GM13976 (cell line): ENCODE data around the gene HIRA.

Source experiments
- DNase-seq: peaks from one replicate; pipeline ENCODE4 v3.0.0; 2012; ENCODE audit warnings: low spot score
- in situ Hi-C: fragments of 300-500 bp; cut with MboI; formaldehyde crosslinking; loops from one replicate; pipeline ENCODE4 v1.12.0; 2022; ENCODE audit warnings: low sequenced_read_pairs, mixed read lengths, inconsistent platforms; ENCODE audit not compliant: unreplicated experiment
- TF ChIP-seq, protein P1 (sequence below): IDR thresholded peaks from 2 replicates; pipeline ENCODE4 v1.5.1; 2012; ENCODE audit warnings: borderline replicate concordance, mild to moderate bottlenecking; ENCODE audit not compliant: insufficient read depth; ENCODE audit errors: extremely low read depth, missing control alignments, control extremely low read depth

Gene HIRA

GRCh38 chr22:19376971-19377370, 54.6 kb downstream of the HIRA start:
- in situ Hi-C loops, result loop anchor here (25.0 kb wide), 2 partner anchors 90 to 390 kb away; partner anchors contain the start of gene CLTCL1
- TF ChIP-seq, protein P1, sequence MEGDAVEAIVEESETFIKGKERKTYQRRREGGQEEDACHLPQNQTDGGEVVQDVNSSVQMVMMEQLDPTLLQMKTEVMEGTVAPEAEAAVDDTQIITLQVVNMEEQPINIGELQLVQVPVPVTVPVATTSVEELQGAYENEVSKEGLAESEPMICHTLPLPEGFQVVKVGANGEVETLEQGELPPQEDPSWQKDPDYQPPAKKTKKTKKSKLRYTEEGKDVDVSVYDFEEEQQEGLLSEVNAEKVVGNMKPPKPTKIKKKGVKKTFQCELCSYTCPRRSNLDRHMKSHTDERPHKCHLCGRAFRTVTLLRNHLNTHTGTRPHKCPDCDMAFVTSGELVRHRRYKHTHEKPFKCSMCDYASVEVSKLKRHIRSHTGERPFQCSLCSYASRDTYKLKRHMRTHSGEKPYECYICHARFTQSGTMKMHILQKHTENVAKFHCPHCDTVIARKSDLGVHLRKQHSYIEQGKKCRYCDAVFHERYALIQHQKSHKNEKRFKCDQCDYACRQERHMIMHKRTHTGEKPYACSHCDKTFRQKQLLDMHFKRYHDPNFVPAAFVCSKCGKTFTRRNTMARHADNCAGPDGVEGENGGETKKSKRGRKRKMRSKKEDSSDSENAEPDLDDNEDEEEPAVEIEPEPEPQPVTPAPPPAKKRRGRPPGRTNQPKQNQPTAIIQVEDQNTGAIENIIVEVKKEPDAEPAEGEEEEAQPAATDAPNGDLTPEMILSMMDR, result no peak
- DNase-seq, result no peak

DNA sequence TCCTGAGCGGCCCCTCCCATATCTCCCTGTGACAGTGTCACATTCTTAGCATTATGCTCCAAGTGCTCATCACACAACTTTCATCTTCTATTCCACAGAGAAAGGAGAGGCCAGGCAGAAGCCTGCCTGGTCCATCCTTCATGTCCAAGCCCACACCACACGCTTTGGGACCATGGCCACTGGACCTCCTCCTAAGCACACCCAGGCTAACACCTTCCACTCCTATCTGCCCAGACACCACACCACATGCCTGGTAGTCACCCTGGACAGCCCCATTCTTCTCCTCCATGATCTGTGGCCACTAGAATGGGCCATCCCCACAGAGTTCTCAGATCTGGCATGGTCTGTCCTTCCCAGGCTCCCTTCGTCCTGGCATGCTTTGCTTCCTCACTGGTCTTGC, 55.3 kb downstream of the HIRA start:
- in situ Hi-C loops, result loop anchor here (25.0 kb wide), 2 partner anchors 89 to 389 kb away; partner anchors contain the start of gene CLTCL1
- DNase-seq, result no peak
- TF ChIP-seq, protein P1, result no peak

- TF ChIP-seq, protein P1, result no peak
- in situ Hi-C loops, result loop anchor here (25.0 kb wide), 2 partner anchors 88 to 388 kb away; partner anchors contain the start of gene CLTCL1
- no peak for DNase-seq
Measured at GRCh38 chr22:19375435-19375834, 56.1 kb downstream of the HIRA start.

- in situ Hi-C loops, result no loop called here
- TF ChIP-seq, protein P1, result no peak
- DNase-seq, result no peak
Measured at GRCh38 chr22:19374410-19374809, 57.1 kb downstream of the HIRA start.

- in situ Hi-C loops, result no loop called here
- TF ChIP-seq, protein P1, result no peak
- no peak for DNase-seq
Measured at GRCh38 chr22:19373450-19373849, 58.1 kb downstream of the HIRA start.

DNA sequence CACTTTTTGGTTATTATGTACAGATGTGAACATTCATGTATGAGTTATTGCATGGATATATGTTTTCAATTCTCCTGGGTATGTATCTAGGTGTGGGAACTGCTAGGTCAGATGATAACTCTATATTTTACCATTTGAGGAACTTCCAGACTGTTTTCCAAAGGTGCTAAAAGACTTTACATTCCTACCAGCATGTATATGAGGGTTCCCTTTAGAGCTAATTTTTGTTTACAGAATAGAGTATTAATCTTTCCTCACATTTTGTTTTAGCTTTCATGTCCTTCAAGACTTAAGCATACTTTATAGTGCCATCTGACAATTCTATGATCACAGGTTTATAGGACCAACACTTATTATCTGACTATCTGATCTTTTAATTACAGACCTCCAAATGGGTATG, 59.6 kb downstream of the HIRA start:
- no peak for DNase-seq
- TF ChIP-seq, protein P1, result no peak
- in situ Hi-C loops, result no loop called here
